GM21529 (cell line): ENCODE measurements around the gene RAD1.

Source experiments
- ATAC-seq: cut with Tn5 transposase; IDR thresholded peaks from one replicate; pipeline ENCODE4 v1.9.1; 2021; ENCODE audit not compliant: unreplicated experiment

RAD1 gene

GRCh38 chr5:34916518-34916917 is 1.2 kb upstream of the RAD1 start:
- no peak for ATAC-seq

DNA sequence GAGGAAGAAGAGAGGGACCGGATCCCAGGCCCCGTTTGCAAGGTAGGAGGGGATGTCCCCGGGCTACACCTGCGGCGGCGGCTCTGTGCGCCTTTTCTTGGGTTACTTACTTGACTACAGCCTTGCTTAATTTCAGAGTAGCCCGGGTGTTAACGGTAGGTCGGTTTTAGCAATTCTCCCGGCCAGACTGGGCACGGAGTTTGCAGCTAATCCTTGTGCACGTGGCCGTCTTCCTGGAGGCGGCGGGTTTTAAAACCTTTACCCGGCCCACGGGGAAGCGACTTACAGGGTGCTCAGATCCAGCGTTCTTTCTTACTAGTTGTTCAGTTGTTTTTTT is 520 bp upstream of the RAD1 start:
- ATAC-seq: peak; percentile 10

DNA sequence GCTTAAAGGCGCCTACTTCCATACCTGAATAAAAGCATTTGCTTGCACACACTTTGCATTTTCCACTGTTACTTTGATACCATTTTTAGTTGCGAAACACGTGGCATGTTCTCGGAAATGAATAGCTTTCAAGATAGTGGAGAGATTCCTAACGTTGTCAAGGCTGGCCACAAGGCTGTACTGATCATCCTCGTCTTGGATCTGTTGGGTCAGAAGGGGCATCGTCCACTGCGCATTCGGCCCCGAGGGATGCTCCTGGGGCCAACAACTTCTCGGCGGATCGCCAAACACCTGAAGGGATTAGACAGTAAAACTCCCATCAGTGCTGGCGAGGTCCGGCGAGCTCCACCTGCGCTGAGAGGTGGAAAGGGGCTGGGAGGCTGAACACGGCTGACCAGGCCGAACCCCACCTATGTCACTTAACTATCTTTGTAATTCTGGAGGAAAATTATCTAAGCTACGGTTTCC is 599 bp downstream of the RAD1 start:
- peak; percentile 17 for ATAC-seq

- no peak for ATAC-seq
These were observed 2.2 kb downstream of the RAD1 start for GRCh38 chr5:34913072-34913471.

GRCh38 chr5:34905564-34905963 is 9.7 kb downstream of the RAD1 start:
- no peak for ATAC-seq

DNA sequence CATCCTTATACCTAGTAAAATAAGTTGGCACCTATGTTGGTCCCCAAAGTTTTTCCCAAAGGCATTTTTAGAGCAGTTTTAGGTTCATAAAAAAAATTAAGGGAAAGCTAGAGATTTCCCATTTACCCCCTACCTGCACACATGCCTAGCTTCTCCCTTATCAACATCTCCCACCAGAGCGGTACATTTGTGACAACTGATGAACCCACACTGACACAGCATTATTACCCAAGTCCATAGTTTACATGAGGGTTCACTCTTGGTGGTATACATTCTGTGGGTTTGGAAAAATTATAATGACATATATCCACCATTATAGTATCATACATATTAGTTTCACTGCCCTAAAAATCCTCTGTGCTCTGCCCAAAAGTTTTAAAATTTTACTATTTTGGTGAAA is 12.0 kb downstream of the RAD1 start:
- ATAC-seq: no peak

DNA sequence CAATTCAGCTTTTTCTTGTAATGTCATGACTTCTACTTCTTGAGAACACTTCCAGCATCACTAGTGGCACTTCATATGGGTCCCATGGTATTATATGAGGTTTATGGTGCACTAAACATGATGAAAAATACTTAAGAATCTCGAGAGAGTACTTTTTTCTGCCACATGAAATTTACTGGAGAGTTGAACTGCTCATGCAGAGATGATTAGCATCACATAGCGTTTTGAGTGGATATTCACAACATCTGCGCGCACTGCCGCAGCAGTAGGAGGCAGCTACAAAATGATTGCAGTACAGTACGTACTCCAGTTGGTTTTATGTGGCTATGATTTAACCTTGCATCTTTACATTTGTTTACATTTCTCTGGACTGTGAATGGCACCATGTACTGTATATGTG is 14.7 kb downstream of the RAD1 start:
- no peak for ATAC-seq

DNA sequence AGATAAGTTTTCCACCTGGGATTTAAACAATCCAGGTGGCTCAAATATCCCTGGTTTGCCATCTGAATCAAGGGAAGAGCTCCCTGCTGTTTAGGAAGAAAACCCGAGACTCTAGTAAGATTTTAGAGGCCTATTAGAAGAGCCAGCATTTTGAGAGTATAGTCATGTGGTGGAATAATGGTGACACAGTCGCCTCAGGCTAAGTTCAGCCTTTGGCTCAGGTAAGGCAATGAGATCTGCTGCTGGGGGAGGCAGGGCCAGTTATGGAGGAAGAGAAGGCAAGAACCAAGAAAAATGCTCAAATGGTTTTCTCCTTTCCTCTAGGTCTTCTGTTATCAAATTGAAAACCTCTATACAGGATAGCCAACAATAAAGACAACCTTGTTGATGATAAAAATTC is 16.2 kb downstream of the RAD1 start:
- ATAC-seq: no peak

GRCh38 chr5:34898258-34898895 is 16.9 kb downstream of the RAD1 start:
- no peak for ATAC-seq

GRCh38 chr5:34897646-34898045 is 17.7 kb downstream of the RAD1 start:
- ATAC-seq: no peak

DNA sequence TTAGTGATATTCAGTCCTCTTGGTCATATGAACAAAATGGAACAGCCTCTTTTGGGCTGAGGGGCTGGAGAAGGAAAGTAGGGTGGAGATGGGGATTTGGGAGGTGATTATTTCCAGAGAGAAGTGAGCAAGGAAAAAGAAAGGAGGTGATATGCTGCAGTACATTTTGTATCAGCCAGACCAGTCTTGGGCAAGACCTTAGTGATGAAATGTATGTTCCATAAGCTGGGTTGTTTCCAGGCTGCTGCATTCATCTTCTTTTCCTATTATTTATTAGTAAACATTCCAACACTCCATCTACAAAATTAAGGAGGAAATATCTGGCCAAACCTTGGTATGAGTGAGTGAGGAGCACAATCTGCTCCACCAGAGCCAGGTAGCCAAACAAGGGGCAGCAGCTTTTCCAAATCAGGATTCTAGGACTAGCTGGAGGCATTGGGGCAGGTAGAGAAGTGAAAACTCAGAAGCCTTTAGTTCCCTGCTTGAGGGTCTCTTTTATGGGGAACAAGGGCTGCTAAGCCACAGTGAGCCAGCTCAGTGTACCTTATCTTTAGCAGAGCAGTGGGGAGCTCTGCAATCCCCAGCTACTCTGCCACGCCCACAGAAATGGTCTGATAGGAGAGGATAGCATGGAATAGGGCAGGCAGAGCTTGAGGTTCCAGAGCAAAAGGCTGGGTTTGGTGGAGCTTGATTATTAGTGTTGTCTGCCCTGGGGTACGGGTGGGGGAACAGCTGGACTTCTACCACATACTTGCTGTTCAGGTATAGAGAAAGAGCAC is 19.5 kb downstream of the RAD1 start:
- no peak for ATAC-seq

- no peak for ATAC-seq
These were observed 20.6 kb downstream of the RAD1 start for GRCh38 chr5:34894716-34895115.

DNA sequence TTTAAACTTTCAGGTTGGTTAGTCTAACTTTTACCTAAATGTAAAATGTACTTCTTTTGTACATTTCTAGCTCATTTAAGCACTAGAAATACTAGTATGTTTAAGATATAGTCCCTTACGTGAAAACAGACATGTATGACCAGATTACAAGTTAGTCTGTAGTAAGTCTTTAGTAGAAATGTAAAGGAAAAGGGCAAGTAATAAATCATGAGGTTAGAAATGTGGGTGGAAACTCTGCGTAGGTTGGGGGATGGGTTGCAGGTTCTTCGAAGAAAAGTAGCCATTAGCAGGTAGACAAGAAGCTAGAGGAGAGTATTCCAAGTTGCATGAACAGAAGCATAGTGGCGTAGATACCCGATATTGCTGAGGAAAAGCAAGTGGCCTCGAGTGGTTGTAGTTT is 22.9 kb downstream of the RAD1 start:
- ATAC-seq: no peak

- no peak for ATAC-seq
These were observed 23.3 kb downstream of the RAD1 start for GRCh38 chr5:34891981-34892380.

GRCh38 chr5:34889394-34889793 is 25.9 kb downstream of the RAD1 start:
- ATAC-seq: no peak

DNA sequence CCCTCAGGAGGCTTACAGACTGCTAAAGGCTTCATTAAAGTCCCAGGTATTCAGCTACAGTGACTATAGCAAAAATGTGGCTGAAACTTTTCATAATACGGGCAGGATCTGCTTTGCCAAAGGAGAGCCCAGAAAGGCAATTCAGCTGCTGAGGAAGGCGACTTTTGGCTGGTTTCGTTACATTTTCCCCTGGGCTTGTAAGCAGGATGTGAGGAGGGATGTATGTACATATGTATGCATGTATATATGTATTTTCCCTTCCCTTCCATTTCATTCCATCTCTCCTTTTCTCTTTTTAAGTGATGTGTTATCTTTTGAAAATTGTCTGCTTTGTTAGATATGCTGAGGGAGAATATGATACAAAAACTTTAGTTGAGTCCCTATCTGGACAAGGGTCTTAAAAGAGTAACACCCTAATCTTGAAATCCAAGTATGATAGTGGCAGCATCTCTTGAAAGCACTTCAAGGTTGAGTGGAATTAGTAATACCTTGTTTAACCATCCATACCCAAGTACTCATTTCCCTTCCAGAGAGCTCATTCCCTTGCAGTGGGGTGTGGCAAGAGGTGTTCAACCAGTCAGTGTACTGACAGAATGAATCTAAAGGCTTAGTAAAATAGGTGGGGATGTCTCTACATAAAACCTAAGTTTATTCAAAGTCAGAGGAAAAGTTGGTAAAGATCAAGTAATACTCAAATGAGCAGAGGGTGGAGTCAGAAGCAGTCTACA is 28.7 kb downstream of the RAD1 start:
- no peak for ATAC-seq

DNA sequence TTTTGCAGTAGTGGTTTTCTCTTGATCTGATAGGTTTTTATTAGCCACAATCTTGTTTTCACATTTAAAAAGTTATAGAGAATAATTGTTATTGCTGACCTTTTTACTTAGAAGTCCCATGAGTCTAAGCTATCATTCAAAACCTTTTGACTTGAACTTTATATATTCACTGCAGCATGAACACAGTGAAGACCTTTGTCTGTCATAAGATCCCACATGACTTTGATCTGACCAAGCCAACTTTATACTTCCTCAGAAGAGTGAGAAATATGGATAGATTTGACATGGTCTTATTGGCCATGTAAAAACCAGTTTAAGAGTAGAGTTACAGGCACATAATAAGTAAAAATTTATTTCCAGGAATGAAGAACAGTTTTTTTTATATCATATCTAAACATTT is 34.1 kb downstream of the RAD1 start:
- no peak for ATAC-seq

- no peak for ATAC-seq
These were observed 39.0 kb downstream of the RAD1 start for GRCh38 chr5:34876275-34876674.

- ATAC-seq: no peak
These were observed 44.9 kb downstream of the RAD1 start for GRCh38 chr5:34870382-34870781.

GRCh38 chr5:34869256-34869655 is 46.0 kb downstream of the RAD1 start:
- no peak for ATAC-seq

DNA sequence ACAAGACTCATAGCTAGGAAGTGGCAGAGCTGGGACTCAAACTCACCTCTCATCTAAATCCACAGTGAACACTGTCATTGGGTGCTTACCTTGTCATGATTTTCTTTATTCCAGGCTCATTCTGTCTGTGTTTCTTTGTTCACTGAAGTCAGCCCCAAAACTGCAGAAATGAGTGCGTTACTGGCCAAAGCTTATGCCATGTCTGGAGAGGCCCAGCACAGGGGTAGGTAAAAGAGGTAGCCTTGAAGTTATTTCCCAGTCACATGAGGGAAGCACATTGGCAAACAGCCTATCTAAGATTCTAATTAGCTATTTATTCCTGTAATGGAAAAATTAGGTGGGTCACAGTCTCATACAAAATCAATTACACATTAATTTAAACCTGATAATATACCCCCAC is 46.5 kb downstream of the RAD1 start:
- ATAC-seq: no peak

DNA sequence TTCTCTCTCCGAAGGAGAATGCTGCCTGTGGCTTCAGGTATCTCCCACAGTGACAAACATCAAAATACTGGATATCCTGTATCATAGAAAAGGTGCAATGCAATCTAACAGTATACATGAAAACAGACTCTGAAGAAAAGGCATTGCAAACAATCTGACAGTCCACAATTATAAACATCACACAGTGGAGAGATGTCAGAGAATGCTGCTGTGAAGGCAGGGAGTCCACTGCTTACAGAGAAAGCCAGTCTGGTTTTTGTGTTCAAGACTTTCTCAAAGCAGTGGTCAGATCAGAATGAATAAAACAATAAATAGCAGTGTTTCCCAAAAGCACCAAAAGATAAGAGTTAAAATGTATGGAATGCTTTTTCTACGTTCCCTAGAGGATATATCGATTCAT is 47.6 kb downstream of the RAD1 start:
- ATAC-seq: no peak
